Transverse colon (tissue), 4 donors: ENCODE data around the gene CAMTA1. TPM values are rescaled to one million over a fixed set of nuclear protein-coding genes. Genes with fewer than 3 reads are reported as not detected.

Experiments used
- DNase-seq: peaks from one replicate; pipeline ENCODE4 v3.0.0-alpha.2; 2019
- H3K27ac ChIP-seq, 4 donors: fragments of 200-600 bp; sonication (generic); 2 replicates each; pipeline ENCODE4 v1.5.1; 2016 to 2018; ENCODE audit warnings: inconsistent platforms in 4 of 4
- H3K27me3 ChIP-seq: fragments of 200-600 bp; sonication (generic); 2 replicates; pipeline ENCODE4 v1.5.1; 2017; ENCODE audit warnings: inconsistent platforms
- H3K36me3 ChIP-seq, 4 donors: fragments of 200-600 bp; sonication (generic); 2 replicates each; pipeline ENCODE4 v1.5.1; 2017 to 2019; ENCODE audit warnings: inconsistent platforms in 4 of 4
- H3K4me1 ChIP-seq, 4 donors: fragments of 200-600 bp; sonication (generic); 2 replicates each; pipeline ENCODE4 v1.5.1; 2017 to 2020; ENCODE audit warnings: inconsistent platforms in 4 of 4
- H3K4me3 ChIP-seq, 4 donors: fragments of 200-600 bp; sonication (generic); 1 replicate in 1 of 4; 2 replicates in 3 of 4; pipeline versions ENCODE4 v1.5.1 to v1.6.1; 2017 to 2019; ENCODE audit warnings: inconsistent platforms in 4 of 4
- H3K9me3 ChIP-seq, 2 donors: fragments of 200-600 bp; sonication (generic); 2 replicates each; pipeline ENCODE4 v1.5.1; 2017 to 2019; ENCODE audit warnings: inconsistent platforms in 2 of 2
- CTCF ChIP-seq, 5 experiments: fragments of 200-600 bp in 3 of 5; fragments of 450-650 bp in 2 of 5; sonication (generic) in 3 of 5; IDR thresholded peaks; 1 replicate in 2 of 5; 2 replicates in 3 of 5; pipeline ENCODE4 v1.5.1; 2016 to 2017; ENCODE audit warnings: antibody characterized with exemption in 5 of 5, inconsistent platforms in 3 of 5, mild to moderate bottlenecking in 2 of 5, moderate library complexity in 1 of 5
- EP300 ChIP-seq: sonication (generic); formaldehyde crosslinking; IDR thresholded peaks from one replicate; pipeline ENCODE4 v1.6.1; 2017; ENCODE audit warnings: antibody characterized with exemption, low read depth
- POLR2A ChIP-seq: fragments of 450-650 bp; IDR thresholded peaks from one replicate; pipeline ENCODE4 v1.6.1; 2016; ENCODE audit warnings: antibody characterized with exemption, mild to moderate bottlenecking, moderate library complexity
- POLR2AphosphoS5 ChIP-seq, 3 donors: sonication (generic); formaldehyde crosslinking; IDR thresholded peaks; one replicate each; pipeline ENCODE4 v1.6.1; 2016; ENCODE audit warnings: antibody characterized with exemption in 3 of 3
- WGBS, 2 donors: methylation state at CpG; one replicate each; pipeline ENCODE4 v1.1.5; 2018; ENCODE audit warnings: low coverage in 1 of 2; 5-methylcytosine and 5-hydroxymethylcytosine counted together
- in situ Hi-C, 4 donors: fragments of 200-750 bp; cut with MboI; loops; one replicate each; pipeline versions ENCODE4 v1.15.0 to v1.15.1; 2017; ENCODE audit warnings: low sequenced_read_pairs in 3 of 4, low pct_ligation_motif_present in 1 of 4, low pct_unique_long_range_greater_than_20kb in 1 of 4
- intact Hi-C: fragments of 100-400 bp; cut with DNase I; formaldehyde crosslinking; loops from one replicate; pipeline ENCODE4 v1.15.1; 2023; ENCODE audit warnings: low total_unique reads
- total RNA-seq, 4 donors: library from RNA; depleted of rRNA; stranded (reverse); fragments of >200 nt; gene quantifications; one replicate each; pipeline ENCODE4 v1.1.0, GENCODE V29; 2016

CAMTA1 gene
- total RNA-seq, 4 donors from 2014 or later, result 93.8 to 268 (median 130) TPM

- no peak for TF ChIP-seq CTCF (IDR thresholded peaks at IDR 0.05)
- no peak for TF ChIP-seq EP300
- no peak for TF ChIP-seq POLR2A
- TF ChIP-seq POLR2AphosphoS5 (IDR thresholded peaks at IDR 0.05), result no peak
- intact Hi-C loops (no loop called here), in situ Hi-C loops (no loop called here)
- 66% methylated on average over 19 of the region's 20 CpGs; no CpG with 5 or more reads in 1 of the 2 donors for WGBS, 2 donors
- H3K36me3 ChIP-seq, result no peaks in the 10 kb centered on the region
- DNase-seq, result no peak
- peaks cover 0 to 4% (median 0%) of the 10 kb centered on the region in 4 donors for H3K4me1 ChIP-seq
- H3K27me3 ChIP-seq, result no peaks in the 10 kb centered on the region
- no peaks in the 10 kb centered on the region for H3K9me3 ChIP-seq
- no peak overlapping the region for H3K27ac ChIP-seq
- H3K4me3 ChIP-seq, result no peak overlapping the region
Observed at GRCh38 chr1:7536891-7537591, 751.8 kb downstream of the CAMTA1 start.

- Histone ChIP-seq H3K9me3 (no peaks in the 10 kb centered on the region), H3K36me3 (no peaks in the 10 kb centered on the region), H3K4me1 (peaks cover 0 to 4% (median 0%) of the 10 kb centered on the region in 4 donors), H3K27ac (no peak overlapping the region), H3K27me3 (no peaks in the 10 kb centered on the region), H3K4me3 (no peak overlapping the region)
- 73 to 81% methylated on average over 3 to 6 of the region's 6 CpGs for WGBS, 2 donors
- DNase-seq, result no peak
- intact Hi-C loops, result no loop called here
- TF ChIP-seq EP300 (no peak), POLR2A (no peak), CTCF (IDR thresholded peaks at IDR 0.05) (no peak), POLR2AphosphoS5 (IDR thresholded peaks at IDR 0.05) (no peak)
- in situ Hi-C loops, result no loop called here
Observed at GRCh38 chr1:7538033-7538432, 752.8 kb downstream of the CAMTA1 start.

- H3K4me3 ChIP-seq, result no peak overlapping the region
- intact Hi-C loops, result no loop called here
- 79 to 100% methylated on average over 3 to 10 of the region's 10 CpGs for WGBS, 2 donors
- DNase-seq, result no peak
- no peaks in the 10 kb centered on the region for H3K9me3 ChIP-seq
- in situ Hi-C loops, result no loop called here
- H3K4me1 ChIP-seq, result peaks cover 0 to under 1% (median 0%) of the 10 kb centered on the region in 4 donors
- no peaks in the 10 kb centered on the region for H3K27me3 ChIP-seq
- no peak for TF ChIP-seq EP300
- no peak for TF ChIP-seq POLR2AphosphoS5 (IDR thresholded peaks at IDR 0.05)
- no peak for TF ChIP-seq CTCF (IDR thresholded peaks at IDR 0.05)
- no peak for TF ChIP-seq POLR2A
- H3K36me3 ChIP-seq, result no peaks in the 10 kb centered on the region
- no peak overlapping the region for H3K27ac ChIP-seq
Observed at GRCh38 chr1:7538849-7539768, 753.9 kb downstream of the CAMTA1 start.

GRCh38 chr1:7539769-7540175, 754.5 kb downstream of the CAMTA1 start:
- Histone ChIP-seq H3K4me1 (no peaks in the 10 kb centered on the region), H3K4me3 (no peak overlapping the region), H3K36me3 (no peaks in the 10 kb centered on the region), H3K27ac (no peak overlapping the region), H3K9me3 (no peaks in the 10 kb centered on the region), H3K27me3 (no peaks in the 10 kb centered on the region)
- intact Hi-C loops, result no loop called here
- in situ Hi-C loops, result no loop called here
- TF ChIP-seq EP300, result no peak
- peak in 4 of 5 experiments; percentile 24 to 34 (median 26) for TF ChIP-seq CTCF (IDR thresholded peaks at IDR 0.05)
- TF ChIP-seq POLR2AphosphoS5 (IDR thresholded peaks at IDR 0.05), result no peak
- 51% methylated on average over 7 of the region's 7 CpGs; no CpG with 5 or more reads in 1 of the 2 donors for WGBS, 2 donors
- peak; percentile 43 for DNase-seq
